GM18861 (cell line): ENCODE results near the gene SPEF2.
"Not testable (repeated sequence)": the region's sequence is repeated elsewhere in the genome, so short reads cannot be mapped to it uniquely, and the experiment has no call there.

Experiments used
- ATAC-seq: cut with Tn5 transposase; IDR thresholded peaks from one replicate; pipeline ENCODE4 v1.9.1; 2021; ENCODE audit not compliant: unreplicated experiment

The SPEF2 gene

GRCh38 chr5:35849860-35850259 lies 232.2 kb downstream of the SPEF2 start:
- no peak for ATAC-seq

DNA sequence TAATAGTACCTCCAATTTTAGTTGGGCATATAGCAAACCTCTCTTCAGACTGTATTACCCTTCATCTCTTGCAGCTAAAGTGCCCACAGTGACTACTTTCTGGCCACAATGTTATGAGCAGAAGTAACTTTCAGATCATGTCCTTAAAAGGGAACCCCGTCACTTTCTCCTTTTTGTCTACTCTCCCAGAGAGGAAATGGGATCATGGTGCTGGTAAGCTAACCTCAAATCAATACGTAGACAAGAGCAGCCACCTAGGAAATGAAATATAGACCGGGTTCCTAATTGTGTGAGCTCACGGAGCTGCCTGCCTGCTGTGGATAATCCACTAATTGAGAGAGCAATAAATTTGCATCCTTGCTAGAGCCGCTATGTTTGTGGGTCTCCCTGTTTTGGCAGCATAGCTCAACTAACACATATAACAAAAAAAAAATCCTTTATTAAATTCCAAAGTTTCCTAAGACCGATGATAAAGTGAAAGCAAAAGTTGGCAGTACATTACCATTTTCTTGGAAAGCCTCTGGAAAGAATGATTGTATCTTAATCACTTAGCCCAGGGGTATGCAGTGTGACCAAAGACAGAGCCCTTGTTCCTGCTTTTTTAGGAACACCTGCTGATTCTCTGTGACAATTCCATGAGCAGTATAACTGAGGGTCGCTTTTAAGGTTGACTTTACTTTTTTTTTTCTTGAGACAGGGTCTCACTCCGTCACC lies 233.5 kb downstream of the SPEF2 start:
- ATAC-seq = no peak

DNA sequence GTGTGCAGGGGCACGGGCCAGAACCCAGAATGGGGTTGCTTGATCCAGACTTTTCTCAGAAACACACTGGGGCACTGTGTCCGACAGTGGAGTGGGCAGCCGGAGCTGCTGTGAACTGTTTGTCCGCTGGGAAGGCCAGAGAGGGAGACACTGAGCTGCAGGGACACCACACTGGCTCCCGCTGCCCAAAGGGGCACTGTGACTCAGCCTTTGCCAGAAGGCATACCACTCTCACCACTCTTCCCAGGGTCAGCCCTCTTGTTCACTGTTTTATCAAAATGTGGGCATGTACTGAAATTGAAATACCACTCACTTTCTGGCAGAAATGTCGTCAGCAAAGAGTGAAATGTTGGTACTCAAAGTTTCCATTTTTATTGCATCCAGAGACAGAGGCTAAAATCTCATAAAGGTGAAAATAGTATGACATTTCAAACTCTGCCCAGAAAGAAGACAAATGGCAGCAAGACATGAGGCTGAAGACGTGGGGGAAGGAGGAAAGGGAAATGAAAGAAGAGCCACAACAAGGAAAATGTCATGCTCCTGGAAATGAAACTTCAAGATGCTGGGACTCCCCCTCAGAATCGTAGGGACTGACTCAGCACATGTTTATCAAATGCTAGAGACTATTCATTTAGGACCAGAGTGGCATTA lies 234.5 kb downstream of the SPEF2 start:
- ATAC-seq = no peak

DNA sequence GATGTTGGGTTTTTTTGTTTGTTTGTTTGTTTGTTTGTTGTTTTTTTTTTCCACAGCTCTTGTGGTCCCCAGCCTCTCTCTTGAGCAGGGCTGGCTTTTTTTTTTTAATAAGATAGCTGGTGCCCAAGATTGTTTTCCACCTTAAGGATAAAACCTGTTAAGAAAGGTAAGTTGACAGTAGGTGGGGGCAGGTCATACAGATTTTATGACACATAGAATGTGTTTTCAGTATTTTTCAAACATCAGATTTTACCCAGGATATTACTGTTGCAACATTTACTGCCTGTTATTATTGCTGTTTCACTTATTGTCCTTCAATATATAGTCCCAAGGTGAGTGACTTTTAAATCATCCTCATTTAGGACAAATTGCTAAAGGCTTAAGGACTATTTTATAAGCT lies 235.1 kb downstream of the SPEF2 start:
- ATAC-seq = no peak

- ATAC-seq = no peak
Measured at GRCh38 chr5:35853631-35854030, 236.0 kb downstream of the SPEF2 start.

DNA sequence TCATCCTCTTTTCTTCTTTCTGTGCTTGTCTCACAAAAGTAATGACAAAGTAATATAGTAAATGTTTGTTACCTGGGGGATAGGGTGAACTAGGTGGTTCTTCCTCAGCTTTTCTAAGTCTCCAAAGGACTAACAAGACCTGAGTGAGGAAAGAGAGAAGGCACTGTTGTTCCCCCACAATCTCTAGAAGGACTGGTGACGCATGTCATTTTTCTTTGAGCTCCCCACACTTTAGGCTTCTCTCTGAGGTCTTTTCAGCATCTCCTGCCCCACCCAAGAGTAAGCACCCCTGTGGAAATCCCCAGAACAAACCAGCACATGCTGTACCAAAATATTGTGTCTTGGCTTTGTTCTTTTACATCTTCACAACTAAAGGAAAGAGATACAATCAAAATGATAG lies 236.6 kb downstream of the SPEF2 start:
- ATAC-seq = no peak

GRCh38 chr5:35855187-35855586 lies 237.5 kb downstream of the SPEF2 start:
- ATAC-seq = no peak

- ATAC-seq = not testable (repeated sequence)
Measured at GRCh38 chr5:35856186-35856764, 238.6 kb downstream of the SPEF2 start.

DNA sequence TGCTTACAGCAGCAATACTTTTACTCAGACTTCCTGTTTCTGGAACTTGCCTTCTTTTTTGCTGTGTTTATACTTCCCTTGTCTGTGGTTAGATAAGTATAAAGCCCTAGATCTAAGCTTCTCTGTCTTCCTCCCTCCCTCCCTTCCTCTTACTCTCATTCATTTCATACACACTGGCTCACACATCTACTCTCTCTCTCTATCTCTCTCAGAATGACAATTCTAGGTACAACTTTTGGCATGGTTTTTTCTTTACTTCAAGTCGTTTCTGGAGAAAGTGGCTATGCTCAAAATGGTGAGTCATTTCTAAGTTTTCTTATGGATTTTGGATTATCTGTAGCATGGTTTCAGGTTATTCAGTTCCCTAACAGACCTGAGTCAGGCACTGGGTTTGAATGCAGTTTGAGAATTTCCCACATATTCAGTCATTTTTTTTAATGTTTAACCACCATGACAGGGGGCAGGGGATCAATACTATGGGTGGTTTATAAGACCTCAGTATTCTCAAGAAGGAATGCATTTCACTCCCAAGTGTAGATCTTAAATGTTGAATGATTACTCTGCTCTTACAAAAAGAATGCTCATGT lies 239.2 kb downstream of the SPEF2 start, which contains the start of gene IL7R:
TSS of gene IL7R (plus strand) at position 127 of the 587 bp plus-strand sequence. CDS start at position 214, 87 bp downstream.
- ATAC-seq = no peak

DNA sequence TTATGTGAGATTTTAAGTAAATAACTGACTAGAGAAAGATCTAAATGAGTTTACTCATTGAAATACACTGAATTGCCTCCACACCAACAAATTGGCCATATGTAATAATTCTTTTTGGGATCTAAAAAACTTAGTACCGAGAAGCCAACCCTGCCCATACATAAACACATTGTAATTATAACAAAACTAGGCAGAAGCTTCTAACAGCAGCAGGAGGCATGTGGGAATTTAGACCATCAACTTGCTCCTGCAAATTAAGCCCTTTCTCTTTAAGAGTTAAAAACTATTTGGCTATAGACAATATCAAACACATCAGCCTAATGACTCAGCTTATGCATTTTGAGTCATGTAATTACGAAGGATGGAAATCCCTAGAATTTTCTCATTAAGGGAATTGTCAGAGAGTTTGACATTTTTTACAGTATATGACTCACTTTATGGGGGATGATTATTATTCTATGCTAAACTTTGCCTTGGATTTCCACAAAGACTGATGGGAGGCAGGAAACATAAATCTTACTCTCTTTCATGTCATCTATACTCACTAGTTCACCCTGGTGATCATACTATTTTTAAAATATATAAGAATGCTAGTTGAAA lies 240.0 kb downstream of the SPEF2 start:
- ATAC-seq = no peak

- ATAC-seq = no peak
Measured at GRCh38 chr5:35859101-35859661, 241.5 kb downstream of the SPEF2 start.

DNA sequence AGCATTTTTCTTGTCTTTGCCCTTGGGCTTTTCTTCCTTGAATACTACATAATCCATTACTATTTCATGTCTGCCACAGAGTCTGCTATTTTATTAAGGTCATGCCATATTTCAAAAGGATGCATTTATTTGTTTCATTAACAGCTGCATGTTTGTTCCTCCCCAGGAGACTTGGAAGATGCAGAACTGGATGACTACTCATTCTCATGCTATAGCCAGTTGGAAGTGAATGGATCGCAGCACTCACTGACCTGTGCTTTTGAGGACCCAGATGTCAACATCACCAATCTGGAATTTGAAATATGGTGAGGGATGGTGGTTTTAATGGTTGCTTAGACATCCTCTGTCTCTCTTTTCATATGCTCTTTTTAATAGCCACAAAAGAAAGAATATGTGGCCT lies 243.0 kb downstream of the SPEF2 start:
- ATAC-seq = no peak

- no peak for ATAC-seq
Measured at GRCh38 chr5:35861718-35862117, 244.1 kb downstream of the SPEF2 start.

- ATAC-seq = no peak
Measured at GRCh38 chr5:35862126-35862525, 244.5 kb downstream of the SPEF2 start.

GRCh38 chr5:35863159-35863558 lies 245.5 kb downstream of the SPEF2 start:
- ATAC-seq = no peak
